Gastroesophageal sphincter (tissue), 4 donors: ENCODE data around the gene CDK8. TPM values are rescaled to one million over a fixed set of nuclear protein-coding genes. Genes with fewer than 3 reads are reported as not detected.

ENCODE experiments used
- ATAC-seq: fragments of 150-250 bp; one replicate; pipeline ENCODE4 v1.9.1; 2016; ENCODE audit warnings: mild to moderate bottlenecking, moderate library complexity
- H3K27ac ChIP-seq, 4 donors: fragments of 200-600 bp; sonication (generic) in 3 of 4; 1 replicate in 3 of 4; 2 replicates in 1 of 4; pipeline ENCODE4 v1.5.1; 2016 to 2019
- H3K27me3 ChIP-seq: fragments of 200-600 bp; sonication (generic); one replicate; pipeline ENCODE4 v1.5.1; 2019
- H3K36me3 ChIP-seq, 2 donors: fragments of 200-600 bp; sonication (generic); one replicate each; pipeline ENCODE4 v1.5.1; 2019; ENCODE audit warnings: control low read depth in 1 of 2
- H3K4me1 ChIP-seq, 3 donors: fragments of 200-600 bp; sonication (generic); 1 replicate in 2 of 3; 2 replicates in 1 of 3; pipeline ENCODE4 v1.5.1; 2016 to 2019; ENCODE audit warnings: control low read depth in 2 of 3
- H3K4me3 ChIP-seq, 2 donors: fragments of 200-600 bp; sonication (generic); one replicate each; pipeline ENCODE4 v1.5.1; 2019; ENCODE audit warnings: mild to moderate bottlenecking in 1 of 2, moderate library complexity in 1 of 2
- H3K9me3 ChIP-seq, 3 donors: fragments of 200-600 bp; sonication (generic); one replicate each; pipeline ENCODE4 v1.5.1; 2017 to 2019; ENCODE audit warnings: control low read depth in 2 of 3
- CTCF ChIP-seq, 4 experiments: fragments of 200-600 bp in 2 of 4; fragments of 450-650 bp in 2 of 4; sonication (generic) in 1 of 4; IDR thresholded peaks; one replicate each; pipeline ENCODE4 v1.5.1; 2017 to 2019; ENCODE audit warnings: antibody characterized with exemption in 4 of 4, mild to moderate bottlenecking in 2 of 4, moderate library complexity in 2 of 4
- EP300 ChIP-seq: sonication (generic); formaldehyde crosslinking; IDR thresholded peaks from one replicate; pipeline ENCODE4 v1.6.1; 2017; ENCODE audit warnings: antibody characterized with exemption, mild to moderate bottlenecking
- POLR2A ChIP-seq, 2 donors: fragments of 450-650 bp; IDR thresholded peaks; one replicate each; pipeline ENCODE4 v1.6.1; 2017; ENCODE audit warnings: antibody characterized with exemption in 2 of 2, mild to moderate bottlenecking in 2 of 2, moderate library complexity in 1 of 2
- POLR2AphosphoS5 ChIP-seq: sonication (generic); formaldehyde crosslinking; IDR thresholded peaks from one replicate; pipeline ENCODE4 v1.6.1; 2017; ENCODE audit warnings: antibody characterized with exemption
- WGBS, 2 donors: methylation state at CpG; one replicate each; pipeline ENCODE4 v1.1.5; 2018; ENCODE audit warnings: low coverage in 1 of 2; 5-methylcytosine and 5-hydroxymethylcytosine counted together
- small RNA-seq, 4 donors: library from RNA; depleted of rRNA; stranded (forward); fragments of <200 nt; gene quantifications; one replicate each; pipeline ENCODE3, GENCODE V24; 2016
- total RNA-seq, 4 donors: library from RNA; depleted of rRNA; stranded (reverse); fragments of >200 nt; gene quantifications; one replicate each; pipeline ENCODE4 v1.1.0, GENCODE V29; 2016

The CDK8 gene
- total RNA-seq, 4 donors from 2014 or later, result 16.2 to 25.5 (median 23.3) TPM

- no peak for ATAC-seq
- no peak overlapping the region for H3K27ac ChIP-seq
- H3K4me3 ChIP-seq, result no peak overlapping the region
- peaks cover 0 to 8% (median 0%) of the 10 kb centered on the region in 3 donors for H3K9me3 ChIP-seq
- no CpG with 5 or more reads among the region's 2 CpGs for WGBS, 2 donors
- no peaks in the 10 kb centered on the region for H3K27me3 ChIP-seq
- H3K4me1 ChIP-seq, result peaks cover 0 to 9% (median 2%) of the 10 kb centered on the region in 3 donors
- H3K36me3 ChIP-seq, result no peaks in the 10 kb centered on the region
- TF ChIP-seq EP300 (no peak), POLR2AphosphoS5 (no peak), POLR2A (IDR thresholded peaks at IDR 0.05) (no peak), CTCF (IDR thresholded peaks at IDR 0.05) (no peak)
These were observed 194.1 kb downstream of the CDK8 start for GRCh38 chr13:26448032-26448431.

GRCh38 chr13:26449063-26449848 is 195.3 kb downstream of the CDK8 start:
- H3K27me3 ChIP-seq, result no peaks in the 10 kb centered on the region
- H3K9me3 ChIP-seq, result peaks cover 0 to 8% (median 0%) of the 10 kb centered on the region in 3 donors
- WGBS, 2 donors, result 60% methylated on average over 1 of the region's 2 CpGs
- no peaks in the 10 kb centered on the region for H3K36me3 ChIP-seq
- no peak overlapping the region for H3K4me3 ChIP-seq
- H3K4me1 ChIP-seq, result no peaks in the 10 kb centered on the region
- no peak for ATAC-seq
- TF ChIP-seq POLR2A (IDR thresholded peaks at IDR 0.05), result no peak
- no peak for TF ChIP-seq EP300
- TF ChIP-seq POLR2AphosphoS5, result no peak
- TF ChIP-seq CTCF (IDR thresholded peaks at IDR 0.05), result no peak
- H3K27ac ChIP-seq, result no peak overlapping the region

Small RNA genes lying within 50 kb of the gene (small RNA-seq; reads per million reads assigned to genes)
- 0 reads per million in 4 donors for gene RF02271

Other genes with a start within 250 kb of the CDK8 start
- 1 to 10 TPM in 1 of 4 donors, under 1 TPM in 3; 0.47 to 3.1 (median 0.71) TPM for gene SHISA2, start 202.1 kb upstream of the CDK8 start, total RNA-seq
- gene RNF6, start 31.8 kb upstream of the CDK8 start, total RNA-seq, result 10 to 100 TPM; 18.8 to 29.5 (median 23.2) TPM